NCI-H2081 (cell line): ENCODE measurements around the gene PARD3B.
"Not testable (repeated sequence)": the region's sequence is repeated elsewhere in the genome, so short reads cannot be mapped to it uniquely, and the experiment has no call there.

Experiments
- DNase-seq, 2 experiments: peaks; one replicate each; lab custom pipeline; 2025; lab: John Stamatoyannopoulos, UW

Gene PARD3B

DNA sequence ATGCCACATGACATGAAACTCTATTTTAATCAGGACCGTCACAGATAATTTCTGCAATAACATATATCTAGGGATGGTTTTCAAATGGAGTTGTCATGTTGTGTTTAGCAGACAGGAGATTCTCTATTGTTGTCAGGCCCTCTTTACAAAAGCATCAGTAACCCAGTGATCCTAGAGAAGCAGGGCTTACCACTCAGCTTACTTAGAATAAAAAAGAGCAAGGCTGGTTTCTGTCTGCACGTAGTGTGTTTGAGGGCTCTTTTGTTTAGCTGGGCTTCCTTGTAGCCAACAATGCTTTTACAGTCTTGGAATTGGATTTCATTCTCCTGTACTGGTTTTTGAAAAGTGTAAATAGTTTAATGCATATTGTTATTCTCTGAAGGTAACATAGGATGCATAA, 926.5 kb downstream of the PARD3B start:
- no peak for DNase-seq

DNA sequence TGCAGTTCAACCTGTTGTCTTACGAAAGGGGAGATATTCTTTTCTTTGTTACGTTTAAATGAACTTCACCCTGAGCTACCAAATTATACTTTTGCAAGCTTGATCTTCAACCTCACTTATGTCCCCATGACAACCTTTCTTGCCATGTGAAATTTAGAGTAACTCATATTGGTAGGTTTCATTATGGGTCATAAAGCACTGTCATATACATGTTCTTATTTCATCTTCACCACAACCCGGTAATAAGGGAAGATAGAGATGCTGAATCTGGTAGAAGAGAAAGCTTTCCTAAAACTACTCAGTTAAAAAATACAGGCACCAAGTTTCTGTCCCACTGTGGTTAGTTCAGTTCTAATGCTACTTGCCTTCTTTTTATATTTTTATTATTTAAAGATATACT, 928.5 kb downstream of the PARD3B start:
- DNase-seq = no peak

GRCh38 chr2:205474741-205475415, 929.6 kb downstream of the PARD3B start:
- no peak for DNase-seq

DNA sequence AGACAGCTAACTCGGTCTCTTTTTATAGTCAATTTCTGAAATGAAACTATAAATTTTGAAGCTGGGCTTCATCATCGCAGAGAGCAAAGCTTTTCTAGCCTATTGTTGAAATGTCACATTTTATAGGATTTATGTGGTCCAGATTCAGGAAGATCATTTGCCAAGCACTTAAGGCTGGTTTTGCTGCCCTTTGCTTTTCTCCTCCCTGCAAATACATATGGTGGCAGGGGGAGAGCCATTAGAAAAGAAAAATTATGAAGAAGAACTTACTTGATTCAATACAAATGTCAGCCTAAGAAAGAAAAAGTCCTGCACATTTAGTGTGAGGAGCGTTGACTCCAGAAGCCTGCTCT, 930.1 kb downstream of the PARD3B start:
- DNase-seq = no peak

DNA sequence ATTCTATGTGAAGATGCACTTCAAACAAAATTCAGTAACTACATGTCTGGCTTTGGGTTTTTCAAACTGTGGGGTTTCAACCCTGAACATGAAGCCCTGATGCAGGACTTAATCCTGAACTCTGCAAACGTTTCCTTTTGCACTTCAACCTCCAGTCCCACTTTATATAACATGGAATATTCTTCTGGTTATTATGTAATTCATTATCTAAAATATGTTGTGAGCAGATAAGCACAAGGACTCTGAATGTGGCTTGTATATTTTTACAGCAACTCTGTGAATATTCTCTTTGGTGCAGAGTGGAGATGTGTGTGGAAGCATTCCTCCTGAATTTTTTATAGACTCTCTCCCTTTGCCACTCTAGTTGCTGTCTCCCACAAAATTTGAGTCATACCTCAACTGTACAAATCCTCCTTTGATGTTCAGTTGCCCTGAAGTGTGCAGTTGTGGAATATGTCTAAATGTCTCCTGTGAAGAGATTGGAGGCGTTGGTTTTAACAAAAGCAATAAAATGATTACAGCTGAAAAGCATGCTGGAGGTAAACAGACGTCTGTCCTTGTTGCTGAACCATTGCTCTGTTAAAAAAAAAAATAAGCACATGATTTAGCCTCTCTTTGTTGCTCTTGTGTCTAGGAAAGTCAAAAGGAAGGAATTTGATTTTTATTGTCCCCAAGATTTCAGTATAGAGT, 931.9 kb downstream of the PARD3B start:
- DNase-seq = no peak

GRCh38 chr2:205481861-205482260, 936.6 kb downstream of the PARD3B start:
- DNase-seq = no peak

DNA sequence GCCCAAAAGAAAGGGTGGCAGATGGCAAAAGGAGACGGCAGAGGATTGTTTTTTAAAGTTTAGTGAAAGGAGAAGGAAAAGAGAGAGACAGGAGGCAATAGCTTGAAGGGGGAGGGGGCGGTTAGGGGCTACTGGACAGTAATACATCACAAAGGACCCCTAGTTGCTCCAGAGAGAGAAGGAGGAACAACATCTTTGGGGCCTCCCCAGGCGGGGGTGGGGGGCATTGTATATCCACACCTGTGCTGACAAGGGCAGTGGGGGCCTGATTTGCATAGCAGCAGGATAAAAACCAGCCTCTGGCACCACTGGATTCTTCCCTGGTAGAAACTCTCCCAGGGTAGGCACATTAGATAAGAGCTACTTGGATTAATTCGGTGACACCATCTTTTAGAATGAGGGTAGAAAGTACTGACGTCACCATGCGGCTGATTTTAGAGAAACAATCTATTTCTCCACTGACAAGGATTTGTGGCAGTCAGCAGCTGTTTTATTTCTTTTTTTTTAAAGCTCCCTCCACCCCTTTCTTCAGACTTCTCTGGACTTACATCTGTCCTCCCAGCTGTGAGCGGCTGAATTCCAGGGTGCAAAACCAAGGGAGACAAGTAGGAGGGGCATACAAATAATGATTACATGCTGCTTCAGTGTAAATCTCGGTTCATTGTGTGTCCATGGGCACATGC, 937.3 kb downstream of the PARD3B start:
- no peak for DNase-seq

GRCh38 chr2:205483095-205483494, 937.8 kb downstream of the PARD3B start:
- DNase-seq = no peak

DNA sequence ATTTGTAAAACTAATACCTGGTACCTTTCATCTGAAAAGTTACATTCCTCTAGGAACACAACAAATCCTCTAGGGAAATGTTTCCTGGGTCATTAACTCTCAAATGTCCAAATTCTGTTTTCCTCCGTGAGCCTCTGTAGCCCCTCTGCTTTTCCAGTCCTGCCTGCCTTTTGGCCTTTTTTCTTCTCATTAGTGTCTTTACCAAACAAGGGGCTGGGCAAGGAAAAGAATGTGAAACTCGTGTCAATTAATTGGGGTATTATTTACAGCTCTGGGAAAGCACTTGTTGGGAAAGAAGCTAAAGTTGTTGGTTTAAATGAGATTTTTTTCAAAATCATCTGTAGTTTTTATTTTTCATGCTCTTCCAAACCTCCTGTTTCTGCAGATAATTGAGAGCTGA, 938.9 kb downstream of the PARD3B start:
- no peak for DNase-seq

GRCh38 chr2:205484764-205485163, 939.5 kb downstream of the PARD3B start:
- no peak for DNase-seq

DNA sequence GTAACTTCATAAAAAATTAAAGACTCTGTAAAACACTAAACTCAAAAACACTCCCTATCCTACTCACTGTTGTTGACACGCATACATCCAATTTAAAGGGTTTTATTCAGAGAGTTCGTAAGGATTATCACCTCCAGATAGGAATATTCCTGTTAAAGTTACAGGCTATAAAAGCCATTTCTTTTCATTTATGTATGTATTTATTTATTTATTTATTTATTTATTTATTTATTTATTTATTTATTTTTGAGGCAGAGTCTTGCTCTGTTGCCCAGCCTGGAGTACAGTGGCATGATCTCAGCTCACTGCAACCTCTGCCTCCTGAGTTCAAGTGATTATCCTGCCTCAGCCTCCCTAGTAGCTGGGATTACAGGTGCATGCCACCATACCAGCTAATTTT, 948.3 kb downstream of the PARD3B start:
- DNase-seq = not testable (repeated sequence)

DNA sequence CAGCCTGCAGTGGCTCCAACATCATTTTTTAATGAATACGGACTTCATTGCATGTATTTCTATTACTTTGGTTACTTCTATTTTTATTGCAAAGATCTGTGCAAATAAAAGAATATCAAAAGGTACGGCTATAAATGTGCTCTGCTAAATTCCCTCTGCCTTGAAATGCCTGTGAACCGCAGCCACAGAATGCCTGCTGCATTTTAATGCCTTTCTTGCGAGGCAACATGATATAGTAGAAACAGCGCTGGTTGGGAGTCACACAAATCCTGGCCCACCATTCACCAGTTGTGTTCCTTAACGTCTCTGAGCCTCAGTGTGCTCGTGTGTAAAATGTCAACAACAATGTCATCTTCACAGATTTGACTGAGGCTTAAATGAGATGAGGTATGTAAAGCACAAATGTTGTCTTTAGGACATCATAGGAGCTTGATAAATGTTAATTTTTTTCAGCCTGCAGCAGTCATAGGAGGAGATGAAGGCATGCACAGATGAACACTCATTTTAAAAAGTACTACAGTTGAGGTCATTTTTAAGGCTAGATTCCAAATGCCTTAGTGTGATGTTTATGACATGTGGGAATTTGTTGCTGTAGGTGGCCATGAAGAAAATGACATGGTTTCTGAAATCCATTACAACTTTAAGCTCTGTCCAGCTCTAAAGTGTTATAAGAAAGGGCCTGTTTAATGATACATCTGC, 949.4 kb downstream of the PARD3B start:
- no peak for DNase-seq

DNA sequence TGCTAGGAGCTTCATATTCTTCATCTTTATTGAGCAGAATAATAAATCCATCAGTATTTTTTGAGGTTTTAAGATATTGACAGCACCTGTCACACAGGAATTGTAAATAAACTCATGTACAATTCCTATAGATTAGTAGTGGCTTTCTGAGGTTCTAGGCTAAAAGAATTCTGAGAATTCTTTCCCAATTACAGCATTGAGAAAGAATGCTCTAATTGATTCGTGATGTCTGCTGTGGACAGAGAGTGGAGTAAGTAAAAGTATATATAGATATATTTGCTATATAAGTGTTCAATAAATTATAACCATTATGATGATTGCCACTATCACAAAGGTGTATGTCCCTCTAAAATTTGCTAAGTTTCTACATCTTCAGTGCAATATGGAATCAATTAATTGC, 950.5 kb downstream of the PARD3B start:
- DNase-seq = no peak

DNA sequence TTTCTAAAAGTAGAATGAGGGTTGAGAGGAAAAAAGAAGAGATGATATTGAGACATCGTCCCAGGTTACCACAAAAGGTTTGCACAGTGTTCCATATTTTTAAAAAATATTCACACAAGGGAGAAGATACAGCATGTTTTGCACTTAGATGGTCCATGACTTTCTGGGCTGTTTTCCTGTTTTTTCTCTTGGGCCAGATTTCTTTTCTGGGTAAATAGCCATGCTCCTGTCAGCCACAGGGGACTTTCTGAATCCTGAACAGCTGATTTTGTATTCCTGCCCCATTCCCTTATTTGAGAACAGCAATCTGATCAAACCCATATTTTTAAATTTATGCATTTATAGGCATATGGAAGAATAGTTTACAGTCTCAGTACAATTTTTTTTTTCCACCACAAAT, 951.1 kb downstream of the PARD3B start:
- DNase-seq = no peak

DNA sequence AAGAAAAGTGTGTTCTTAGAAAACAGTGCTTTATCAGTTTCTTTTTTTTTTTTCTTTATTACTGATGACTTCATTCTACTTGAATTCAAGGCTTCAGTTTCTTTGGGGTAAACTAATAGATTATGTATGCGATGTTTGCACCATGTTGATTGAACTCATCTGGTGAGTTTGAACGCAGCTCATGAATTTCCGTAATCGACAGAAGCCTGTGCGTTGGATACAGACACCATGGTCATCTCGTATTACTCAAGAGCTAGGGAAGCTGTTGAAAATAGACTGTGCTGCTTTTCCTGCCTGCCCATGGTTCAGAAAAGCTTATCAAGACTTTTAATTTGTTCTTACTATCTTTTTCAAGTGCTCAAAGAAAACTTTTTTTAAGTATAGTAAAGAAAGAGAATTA, 951.5 kb downstream of the PARD3B start:
- no peak for DNase-seq

DNA sequence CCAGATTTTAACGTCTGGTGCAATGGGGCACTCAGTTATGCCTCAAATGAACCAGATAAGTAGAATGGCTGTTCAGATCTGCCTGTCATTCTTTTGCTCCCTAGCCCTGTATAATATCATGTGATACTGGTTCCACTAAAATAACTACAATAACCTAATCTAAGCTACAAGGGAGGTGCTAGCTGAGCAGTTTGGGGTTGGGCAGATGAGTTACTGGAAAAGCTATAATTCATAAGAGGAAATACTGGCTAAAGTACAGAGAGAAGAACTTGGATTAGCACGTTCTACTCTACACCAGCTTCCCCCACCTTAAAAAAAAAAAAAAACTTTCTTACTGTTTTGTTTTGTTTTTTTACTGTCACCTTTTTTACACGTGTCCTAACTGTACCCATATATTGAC, 953.7 kb downstream of the PARD3B start:
- no peak for DNase-seq

- DNase-seq = no peak
These were observed 954.8 kb downstream of the PARD3B start for GRCh38 chr2:205500065-205500464.

- no peak for DNase-seq
These were observed 955.7 kb downstream of the PARD3B start for GRCh38 chr2:205500951-205501350.

DNA sequence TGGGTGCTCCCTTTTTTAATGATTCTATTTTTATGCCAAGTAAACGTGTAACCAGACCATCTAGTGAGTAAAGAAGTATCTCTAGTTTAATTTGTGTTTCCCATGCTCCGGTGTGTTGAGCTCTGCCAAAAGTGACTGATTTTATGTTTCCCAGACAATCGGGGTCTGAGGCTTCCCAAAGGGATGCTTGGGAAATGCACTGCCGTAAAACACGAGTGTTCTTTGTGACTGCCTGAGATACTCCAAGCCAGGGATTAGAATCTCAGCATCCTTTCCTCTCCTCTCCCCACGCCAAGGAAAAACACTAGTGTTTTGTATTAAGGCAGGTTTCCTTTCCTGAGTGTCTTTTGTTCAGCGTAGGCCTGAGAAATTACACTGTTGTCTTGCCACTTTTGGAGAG, 956.6 kb downstream of the PARD3B start:
- no peak for DNase-seq

GRCh38 chr2:205505371-205505770, 960.1 kb downstream of the PARD3B start:
- DNase-seq = no peak

DNA sequence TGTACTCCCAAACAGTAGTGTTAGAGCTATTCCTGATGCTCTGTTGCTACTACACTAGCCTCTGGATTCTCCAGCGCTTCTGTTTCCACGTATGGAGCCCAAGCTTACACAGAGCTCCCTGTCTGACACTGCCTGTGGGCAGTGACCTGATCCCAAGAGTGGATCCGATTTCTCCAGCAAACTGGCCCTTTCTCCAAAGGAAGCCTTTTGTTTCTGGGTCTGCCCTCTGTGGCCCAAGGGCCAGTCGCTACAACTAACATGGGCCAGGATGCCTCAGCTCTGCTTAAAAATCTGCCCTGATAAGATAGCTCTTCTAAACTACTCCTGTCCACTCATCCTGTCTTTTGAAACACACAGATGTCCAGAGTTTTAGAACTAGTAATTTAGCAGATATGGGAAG, 964.4 kb downstream of the PARD3B start:
- no peak for DNase-seq

DNA sequence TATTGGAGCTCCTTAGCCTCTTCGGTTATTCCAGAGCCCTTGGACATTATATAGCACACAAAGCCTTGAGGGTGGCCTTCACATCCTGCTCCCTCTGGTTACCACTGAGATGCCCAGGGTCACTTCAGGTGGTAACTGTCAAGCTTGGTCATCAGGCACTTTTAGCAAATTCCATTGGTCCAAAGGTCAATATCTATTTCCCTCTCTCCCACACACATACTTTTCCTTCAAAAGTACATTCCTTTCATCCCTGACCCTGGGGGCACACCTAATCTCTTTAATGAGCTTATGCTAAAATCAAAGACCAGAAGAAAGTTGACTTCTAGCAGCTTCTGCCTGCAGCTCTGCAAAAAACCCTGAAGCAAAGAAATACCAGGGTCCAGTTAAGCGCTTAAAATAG, 965.1 kb downstream of the PARD3B start:
- no peak for DNase-seq

- DNase-seq = no peak
These were observed 965.9 kb downstream of the PARD3B start for GRCh38 chr2:205511221-205511620.
